Fibroblast of mammary gland (primary cell): ENCODE results near the gene CD160.
"Not testable (repeated sequence)": the region's sequence is repeated elsewhere in the genome, so short reads cannot be mapped to it uniquely, and the experiment has no call there.

Experiments
- DNase-seq: peaks from one replicate; pipeline ENCODE4 v3.0.0-alpha.2; 2010; ENCODE audit warnings: low read depth
- H3K4me3 ChIP-seq: 2 replicates; pipeline ENCODE4 v1.5.1; 2011; ENCODE audit warnings: low read depth, mild to moderate bottlenecking, low read length, moderate library complexity; ENCODE audit not compliant: control insufficient read depth
- TF ChIP-seq, protein P1 (sequence below): conservative IDR thresholded peaks from 2 replicates; pipeline ENCODE4 v1.5.1; 2011; ENCODE audit warnings: low read depth, low read length, inconsistent platforms; ENCODE audit not compliant: control insufficient read depth, insufficient read depth

The CD160 gene

GRCh38 chr1:145747398-145748247, 28.3 kb downstream of the CD160 start:
- TF ChIP-seq, protein P1, sequence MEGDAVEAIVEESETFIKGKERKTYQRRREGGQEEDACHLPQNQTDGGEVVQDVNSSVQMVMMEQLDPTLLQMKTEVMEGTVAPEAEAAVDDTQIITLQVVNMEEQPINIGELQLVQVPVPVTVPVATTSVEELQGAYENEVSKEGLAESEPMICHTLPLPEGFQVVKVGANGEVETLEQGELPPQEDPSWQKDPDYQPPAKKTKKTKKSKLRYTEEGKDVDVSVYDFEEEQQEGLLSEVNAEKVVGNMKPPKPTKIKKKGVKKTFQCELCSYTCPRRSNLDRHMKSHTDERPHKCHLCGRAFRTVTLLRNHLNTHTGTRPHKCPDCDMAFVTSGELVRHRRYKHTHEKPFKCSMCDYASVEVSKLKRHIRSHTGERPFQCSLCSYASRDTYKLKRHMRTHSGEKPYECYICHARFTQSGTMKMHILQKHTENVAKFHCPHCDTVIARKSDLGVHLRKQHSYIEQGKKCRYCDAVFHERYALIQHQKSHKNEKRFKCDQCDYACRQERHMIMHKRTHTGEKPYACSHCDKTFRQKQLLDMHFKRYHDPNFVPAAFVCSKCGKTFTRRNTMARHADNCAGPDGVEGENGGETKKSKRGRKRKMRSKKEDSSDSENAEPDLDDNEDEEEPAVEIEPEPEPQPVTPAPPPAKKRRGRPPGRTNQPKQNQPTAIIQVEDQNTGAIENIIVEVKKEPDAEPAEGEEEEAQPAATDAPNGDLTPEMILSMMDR: no peak
- no peak overlapping the region for H3K4me3 ChIP-seq
- DNase-seq: no peak

DNA sequence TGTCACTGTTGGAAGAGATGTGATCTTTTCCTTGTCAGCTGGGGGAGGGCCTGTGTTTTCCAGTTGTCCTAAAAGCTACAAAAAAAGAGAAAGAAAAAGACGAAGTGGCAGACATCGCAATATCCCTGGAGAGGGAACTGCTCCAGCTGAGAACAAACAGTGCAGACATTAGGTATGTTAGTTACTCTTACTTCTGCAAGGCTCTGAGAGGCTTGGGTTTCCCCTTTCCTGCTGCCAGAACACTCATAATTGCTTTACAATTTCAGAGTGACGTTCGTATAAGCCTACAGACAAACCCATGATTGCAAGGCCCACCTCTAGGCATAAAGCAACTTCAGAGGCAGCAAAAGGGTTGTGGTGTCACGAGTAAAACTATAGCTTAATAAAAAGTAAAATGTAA, 31.1 kb downstream of the CD160 start:
- H3K4me3 ChIP-seq: no peak overlapping the region

GRCh38 chr1:145751491-145752037, 32.3 kb downstream of the CD160 start:
- peak; percentile 98 for DNase-seq
- TF ChIP-seq, protein P1: no peak
- peak overlapping the region; percentile 7 for H3K4me3 ChIP-seq

More for the DNA sequence above, 31.1 kb downstream of the CD160 start:
- TF ChIP-seq, protein P1: no peak
- DNase-seq: peak; percentile 54

DNA sequence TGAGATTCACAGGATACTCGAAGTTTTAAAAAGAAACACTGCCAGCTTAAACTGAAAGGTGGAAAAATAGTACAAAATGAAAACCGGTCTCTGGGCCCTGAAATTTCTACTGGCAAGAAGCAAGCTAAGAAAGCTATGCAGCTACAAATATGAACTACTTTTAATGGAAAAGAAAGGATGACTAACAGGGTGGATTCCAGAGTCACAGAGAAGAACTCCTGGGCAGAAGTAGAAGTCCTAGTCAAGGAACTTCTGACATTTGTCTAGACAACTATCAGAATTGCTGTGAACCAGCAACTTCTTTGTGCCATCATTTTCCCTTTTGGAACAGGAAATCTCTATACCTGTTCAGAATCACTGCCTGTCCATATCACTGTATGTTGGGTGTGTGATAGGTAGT, 38.1 kb downstream of the CD160 start:
- TF ChIP-seq, protein P1: no peak
- H3K4me3 ChIP-seq: no peak overlapping the region
- no peak for DNase-seq

DNA sequence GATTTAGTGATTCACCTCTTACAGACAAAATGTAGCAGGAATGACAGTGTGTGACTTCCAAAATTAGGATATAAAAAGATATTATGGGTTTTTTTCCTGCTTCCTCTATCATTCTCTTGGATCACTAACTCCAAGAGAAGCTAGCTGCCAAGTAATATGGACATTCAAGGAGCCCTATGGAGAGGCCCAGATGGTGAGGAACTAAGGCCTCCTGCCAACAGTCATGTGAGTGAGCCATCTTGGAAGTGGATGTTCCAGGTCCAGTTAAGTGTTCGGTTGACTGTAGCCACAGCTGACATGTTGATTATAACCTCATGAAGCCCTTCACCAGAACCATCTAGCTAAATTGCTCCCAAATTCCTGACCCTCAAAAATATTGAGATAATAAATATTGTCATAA, 38.8 kb downstream of the CD160 start:
- TF ChIP-seq, protein P1: no peak
- H3K4me3 ChIP-seq: no peak overlapping the region
- DNase-seq: peak; percentile 22

DNA sequence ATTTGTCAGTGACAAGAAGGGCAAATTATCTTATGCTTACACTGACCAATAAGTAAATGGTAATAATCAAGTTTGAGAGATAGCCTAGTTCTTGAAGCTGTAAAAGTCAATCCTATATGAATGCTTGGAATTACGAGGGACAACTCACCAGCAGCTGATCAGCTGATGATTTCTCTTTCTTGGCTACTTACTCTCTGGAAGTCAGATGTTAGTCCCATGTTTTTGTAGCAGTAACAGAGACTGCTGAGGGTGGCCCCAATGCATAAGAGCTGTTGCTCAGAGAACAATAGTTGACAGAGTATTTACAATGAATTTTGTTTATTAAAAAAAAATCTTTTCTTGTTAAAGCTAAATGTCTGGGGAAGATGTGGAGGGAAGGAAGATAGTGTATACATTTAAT, 39.3 kb downstream of the CD160 start:
- H3K4me3 ChIP-seq: no peak overlapping the region
- TF ChIP-seq, protein P1: no peak
- DNase-seq: no peak

- H3K4me3 ChIP-seq: no peak overlapping the region
- no peak for DNase-seq
- TF ChIP-seq, protein P1: no peak
Measured at GRCh38 chr1:145759721-145760120, 40.4 kb downstream of the CD160 start.

DNA sequence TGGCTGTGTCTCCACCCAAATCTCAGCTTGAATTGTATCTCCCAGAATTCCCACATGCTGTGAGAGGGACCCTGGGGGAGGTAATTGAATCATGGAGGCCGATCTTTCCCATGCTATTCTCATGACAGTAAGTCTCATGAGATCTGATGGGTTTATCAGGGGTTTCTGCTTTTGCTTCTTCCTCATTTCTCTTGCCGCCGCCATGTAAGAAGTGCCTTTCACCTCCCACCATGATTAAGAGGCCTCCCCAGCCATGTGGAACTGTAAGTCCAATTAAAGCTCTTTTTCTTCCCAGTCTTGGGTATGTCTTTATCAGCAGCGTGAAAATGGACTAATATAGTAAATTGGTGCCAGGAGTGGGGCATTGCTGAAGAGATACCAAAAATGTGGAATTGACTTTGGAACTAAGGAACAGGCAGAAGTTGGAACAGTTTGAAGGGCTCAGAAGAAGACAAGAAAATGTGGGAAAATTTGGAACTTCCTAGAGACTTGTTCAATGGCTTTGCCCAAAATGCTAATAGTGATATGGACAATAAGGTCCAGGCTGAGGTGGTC, 41.2 kb downstream of the CD160 start:
- DNase-seq, H3K4me3 ChIP-seq: not testable (repeated sequence)

GRCh38 chr1:145761498-145761897, 42.2 kb downstream of the CD160 start:
- not testable (repeated sequence) for H3K4me3 ChIP-seq, DNase-seq

GRCh38 chr1:145762001-145762400, 42.7 kb downstream of the CD160 start:
- H3K4me3 ChIP-seq, DNase-seq: not testable (repeated sequence)
